Measurements from ENCODE around the gene TMEM248. TPM values are rescaled to one million over a fixed set of nuclear protein-coding genes. Genes with fewer than 3 reads are reported as not detected.
A peak's percentile ranks its signal among the peaks of the same experiment; 100 is the strongest.
"Not testable (repeated sequence)": the region's sequence is repeated elsewhere in the genome, so short reads cannot be mapped to it uniquely, and the experiment has no call there.

The TMEM248 gene
- total RNA-seq, 1 donor from 2014 or later: 83.6 TPM

DNA sequence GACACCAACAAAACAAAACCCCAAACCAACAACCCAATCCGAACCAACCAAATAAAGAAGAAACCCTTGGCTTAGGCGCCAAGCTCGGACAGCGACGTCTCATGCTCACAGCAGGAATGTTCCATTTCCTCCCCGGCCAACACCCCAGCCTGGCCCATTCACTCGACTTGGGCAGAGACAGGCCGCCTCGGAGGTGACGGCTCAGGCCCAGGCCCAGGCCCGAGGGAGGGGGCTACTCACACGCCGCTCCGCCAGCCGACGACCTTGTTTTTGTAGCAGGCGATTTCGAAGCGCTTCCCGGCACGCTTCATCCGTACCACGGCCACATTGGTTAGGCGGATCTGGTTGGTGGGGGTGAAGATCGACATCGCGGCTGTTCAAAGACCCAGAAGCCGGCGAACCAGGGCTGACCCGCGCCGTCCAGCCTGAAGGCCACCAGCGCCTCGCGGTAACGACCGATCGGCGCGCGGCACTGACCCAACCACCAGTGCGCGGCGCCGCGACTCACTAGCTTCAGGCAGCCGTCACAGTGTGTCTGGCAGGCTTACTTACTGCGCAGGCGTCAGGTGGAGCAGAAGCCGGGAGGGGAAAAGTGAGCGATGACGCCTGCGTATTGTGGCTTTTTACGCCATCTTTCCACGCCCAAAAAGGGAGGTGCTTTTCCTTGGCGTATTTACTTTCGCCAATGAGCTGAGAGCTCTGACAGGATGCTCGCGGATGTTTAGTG lies 74.2 kb downstream of the TMEM248 start, which contains the start of gene SBDS:
TSS of gene SBDS (minus strand) at position 537 of the 727 bp plus-strand sequence. CDS start at position 368, 169 bp downstream.
- H3K27me3 Mint-ChIP-seq (ENCODE audit: low read depth); H3K4me1 Mint-ChIP-seq (ENCODE audit: low read depth); H3K9me3 Mint-ChIP-seq: not testable (repeated sequence)
- Mint-ChIP-seq H3K27ac (peak within 1 kb of the TSS; percentile 100), H3K4me3 (ENCODE audit: low read depth) (peak within 1 kb of the TSS; percentile 100), H3K36me3 (ENCODE audit: low read depth) (peaks cover 37% of the 10 kb centered on the region)
- intact Hi-C loops (cut with micrococcal nuclease): loop anchor here (2.0 to 10.0 kb wide), 4 partner anchors 150 to 1123 kb away; partner anchors contain the start of gene VKORC1L1
- DNase-seq (ENCODE audit: low spot score): peak; percentile 94

DNA sequence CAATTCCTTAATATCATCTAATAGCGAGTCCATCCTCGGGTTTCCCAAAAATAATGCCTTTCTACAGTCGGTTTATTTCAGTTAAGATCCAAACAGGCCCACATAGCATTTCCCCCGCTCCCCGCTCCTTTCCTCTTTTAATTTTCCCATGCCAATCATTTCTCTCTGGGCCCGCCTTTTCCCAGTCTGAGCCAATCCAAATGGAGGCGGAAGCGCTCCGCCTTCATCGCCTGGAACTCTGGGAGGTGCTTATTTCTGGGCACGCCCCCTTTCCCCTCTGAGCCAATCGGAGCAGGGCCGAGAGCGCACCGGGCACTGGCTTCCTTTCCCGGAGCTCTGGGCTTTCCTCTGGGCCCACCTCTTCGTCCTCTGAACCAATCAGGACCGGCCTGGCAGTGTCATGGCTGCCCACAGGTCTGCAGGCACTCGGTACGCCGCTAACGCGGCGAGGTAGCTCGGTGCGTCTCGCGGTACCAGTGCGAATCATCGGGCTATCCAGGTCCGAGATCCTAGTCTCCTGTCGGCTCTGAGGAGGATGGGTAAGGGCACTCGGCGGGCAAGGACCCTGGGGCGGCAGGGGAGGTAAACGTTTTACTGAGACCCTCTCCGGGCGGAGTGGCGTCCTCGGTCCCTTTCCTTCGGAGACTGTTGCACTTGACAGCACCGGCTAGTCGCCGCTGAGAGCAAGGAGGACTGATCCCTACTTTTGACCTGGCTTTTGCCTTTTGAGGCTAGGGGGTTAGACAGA lies 75.6 kb downstream of the TMEM248 start, which contains the start of gene TYW1:
TSS of gene TYW1 (plus strand) at position 390 of the 748 bp plus-strand sequence. CDS start at position 536, 146 bp downstream.
- Mint-ChIP-seq H3K4me3 (ENCODE audit: low read depth) (peak within 1 kb of the TSS; percentile 100), H3K36me3 (ENCODE audit: low read depth) (peaks cover 30% of the 10 kb centered on the region), H3K27ac (peak within 1 kb of the TSS; percentile 100)
- intact Hi-C loops (cut with micrococcal nuclease): loop anchor here (2.0 to 10.0 kb wide), 4 partner anchors 76 to 1124 kb away; partner anchors contain the start of genes TMEM248 and VKORC1L1
- H3K27me3 Mint-ChIP-seq (ENCODE audit: low read depth); H3K9me3 Mint-ChIP-seq; H3K4me1 Mint-ChIP-seq (ENCODE audit: low read depth): not testable (repeated sequence)
- DNase-seq (ENCODE audit: low spot score): peak; percentile 98

DNA sequence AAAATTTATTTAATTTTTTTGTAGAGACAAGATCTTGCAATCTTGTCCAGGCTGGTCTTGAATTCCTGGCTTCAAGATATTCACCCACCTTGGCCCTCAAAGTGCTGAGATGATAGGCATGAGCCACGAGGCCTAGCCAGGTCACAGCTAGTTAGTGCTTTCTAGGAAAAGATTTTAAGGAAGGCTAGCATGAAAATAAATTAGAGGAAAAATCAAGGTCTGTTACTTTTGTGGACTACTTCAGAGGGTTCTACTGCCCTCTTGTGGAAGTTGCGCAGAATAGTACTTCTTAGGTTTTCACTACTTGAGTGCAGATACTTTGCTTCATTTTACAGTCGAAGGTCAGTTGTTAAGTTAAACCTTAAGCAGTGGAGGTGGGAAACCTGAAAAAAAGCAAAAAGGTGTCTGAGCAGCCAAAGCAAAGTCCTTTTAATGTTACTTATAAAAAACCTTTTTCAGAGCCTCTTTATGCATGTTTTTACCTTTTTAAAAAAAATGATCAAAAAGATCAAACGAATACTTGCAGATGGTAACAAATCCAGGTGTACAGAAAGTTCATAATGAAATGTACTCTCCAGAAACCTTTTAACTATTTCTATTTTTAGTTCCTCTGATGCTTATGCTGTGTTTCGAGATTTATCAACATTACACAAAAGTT lies 79.7 kb downstream of the TMEM248 start:
- H3K4me3 Mint-ChIP-seq (ENCODE audit: low read depth); H3K27ac Mint-ChIP-seq; DNase-seq (ENCODE audit: low spot score); intact Hi-C loops (cut with micrococcal nuclease); H3K27me3 Mint-ChIP-seq (ENCODE audit: low read depth); H3K9me3 Mint-ChIP-seq; H3K4me1 Mint-ChIP-seq (ENCODE audit: low read depth): not testable (repeated sequence)
- H3K36me3 Mint-ChIP-seq (ENCODE audit: low read depth): peaks cover 33% of the 10 kb centered on the region

DNA sequence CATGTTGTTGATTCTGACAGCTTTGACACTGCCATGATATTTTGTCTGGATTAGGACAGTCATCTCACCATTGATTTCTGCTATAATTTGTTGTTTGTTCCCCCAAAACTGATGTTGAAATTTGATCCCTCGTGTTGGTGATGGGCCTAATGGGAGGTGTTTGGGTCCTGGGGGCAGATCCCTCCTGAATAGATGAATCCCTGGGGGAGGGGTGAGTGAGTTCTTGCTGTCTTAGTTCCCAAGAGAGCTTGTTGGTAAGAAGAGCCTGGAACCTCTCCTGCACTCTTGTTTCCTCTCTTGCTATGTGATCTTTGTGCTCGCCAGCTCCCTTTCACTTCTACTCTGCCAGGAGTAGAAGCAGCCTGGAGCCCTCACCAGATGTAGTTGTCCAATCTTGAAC lies 83.1 kb downstream of the TMEM248 start:
- H3K4me3 Mint-ChIP-seq (ENCODE audit: low read depth); intact Hi-C loops (cut with micrococcal nuclease); H3K9me3 Mint-ChIP-seq; H3K4me1 Mint-ChIP-seq (ENCODE audit: low read depth); DNase-seq (ENCODE audit: low spot score); H3K27ac Mint-ChIP-seq; H3K27me3 Mint-ChIP-seq (ENCODE audit: low read depth): not testable (repeated sequence)
- H3K36me3 Mint-ChIP-seq (ENCODE audit: low read depth): peaks cover 63% of the 10 kb centered on the region

DNA sequence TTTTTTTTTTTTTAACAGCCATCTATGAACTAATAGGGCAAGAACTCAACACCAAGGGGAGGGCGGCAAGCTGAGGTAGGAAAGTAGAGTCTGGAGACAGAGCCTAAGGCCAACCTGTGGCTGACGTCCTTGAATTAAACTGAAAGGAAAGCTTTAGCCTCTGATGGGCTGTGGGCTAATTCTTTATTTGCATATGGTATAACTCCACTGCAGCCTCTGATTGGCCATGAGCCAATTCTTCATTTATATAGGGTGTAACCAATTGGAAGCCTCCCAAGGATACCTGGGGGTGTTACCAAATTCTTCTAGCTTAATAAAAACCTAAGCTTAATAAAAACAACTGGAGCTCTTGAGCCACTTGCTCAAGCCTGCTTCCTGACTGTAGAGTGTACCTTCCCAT lies 85.9 kb downstream of the TMEM248 start:
- H3K27ac Mint-ChIP-seq: no peak overlapping the region
- H3K27me3 Mint-ChIP-seq (ENCODE audit: low read depth): no peaks in the 10 kb centered on the region
- peaks cover 70% of the 10 kb centered on the region for H3K36me3 Mint-ChIP-seq (ENCODE audit: low read depth)
- no peak for DNase-seq (ENCODE audit: low spot score)
- peaks cover 3% of the 10 kb centered on the region for H3K4me1 Mint-ChIP-seq (ENCODE audit: low read depth)
- no peak overlapping the region for H3K4me3 Mint-ChIP-seq (ENCODE audit: low read depth)
- no peaks in the 10 kb centered on the region for H3K9me3 Mint-ChIP-seq
- intact Hi-C loops (cut with micrococcal nuclease): no loop called here

Other genes with a start within 250 kb of the TMEM248 start
- gene RABGEF1, start 180.5 kb upstream of the TMEM248 start, total RNA-seq: 24.5 and 26.3 TPM in 2 replicates
- 56.2 and 57.4 TPM in 2 replicates for gene SBDS, start 74.4 kb downstream of the TMEM248 start, total RNA-seq
- gene TYW1, start 75.6 kb downstream of the TMEM248 start, total RNA-seq: 17.7 and 20.6 TPM in 2 replicates